Measurements from ENCODE around the gene ADRB1.

ADRB1 gene

DNA sequence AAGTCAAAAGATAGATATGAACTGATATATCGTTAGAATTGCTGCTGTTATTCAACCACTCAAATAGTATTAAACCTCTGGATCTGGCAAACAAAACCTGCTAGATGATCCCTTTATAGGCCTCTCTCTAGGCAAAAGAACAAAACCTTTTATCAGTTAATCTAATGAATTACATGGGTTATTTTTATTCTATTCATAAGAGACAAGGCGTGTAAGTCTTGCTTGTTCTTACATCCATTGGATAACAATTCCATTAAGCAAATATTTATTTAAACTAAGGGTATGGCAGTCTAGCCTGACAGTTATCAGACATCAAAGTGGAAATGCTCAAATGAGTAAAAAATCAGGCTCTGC lies 16.6 kb upstream of the ADRB1 start:
- no peak overlapping the region for H3K4me3 ChIP-seq (ENCODE audit: low read depth, low read length)

GRCh38 chr10:114027951-114028350 lies 15.7 kb upstream of the ADRB1 start:
- no peak for TF ChIP-seq CTCF (IDR thresholded peaks at IDR 0.05; ENCODE audit: low read depth, low read length)
- no peak overlapping the region for H3K4me3 ChIP-seq (ENCODE audit: low read depth, low read length)

More for the DNA sequence above, 16.6 kb upstream of the ADRB1 start:
- TF ChIP-seq CTCF (IDR thresholded peaks at IDR 0.05; ENCODE audit: low read depth, low read length): no peak

- no peak for TF ChIP-seq CTCF (IDR thresholded peaks at IDR 0.05; ENCODE audit: low read depth, low read length)
- no peak overlapping the region for H3K4me3 ChIP-seq (ENCODE audit: low read depth, low read length)
Measured at GRCh38 chr10:114028425-114028824, 15.2 kb upstream of the ADRB1 start.

GRCh38 chr10:114029655-114030054 lies 14.0 kb upstream of the ADRB1 start:
- H3K4me3 ChIP-seq (ENCODE audit: low read depth, low read length): no peak overlapping the region
- no peak for TF ChIP-seq CTCF (IDR thresholded peaks at IDR 0.05; ENCODE audit: low read depth, low read length)

DNA sequence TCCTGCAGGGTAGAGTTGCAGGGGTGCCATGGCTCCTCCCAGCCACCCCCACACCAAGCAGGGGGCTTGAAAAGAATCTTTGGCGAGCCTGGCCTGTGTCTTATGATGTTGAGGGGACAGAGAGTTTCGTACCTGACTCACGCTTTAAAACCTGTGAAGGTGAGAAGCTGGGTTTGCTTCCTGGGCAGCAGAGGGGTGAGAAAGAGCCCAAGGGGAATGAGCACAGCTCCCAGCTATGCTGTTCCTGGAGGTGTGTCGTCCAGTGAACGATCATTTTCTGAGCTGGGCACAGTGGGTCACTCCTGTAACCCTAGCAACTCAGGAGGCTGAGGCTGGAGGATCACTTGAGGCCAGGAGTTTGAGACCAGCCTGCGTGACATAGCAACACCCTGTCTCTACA lies 13.5 kb upstream of the ADRB1 start:
- TF ChIP-seq CTCF (IDR thresholded peaks at IDR 0.05; ENCODE audit: low read depth, low read length): no peak
- no peak overlapping the region for H3K4me3 ChIP-seq (ENCODE audit: low read depth, low read length)

DNA sequence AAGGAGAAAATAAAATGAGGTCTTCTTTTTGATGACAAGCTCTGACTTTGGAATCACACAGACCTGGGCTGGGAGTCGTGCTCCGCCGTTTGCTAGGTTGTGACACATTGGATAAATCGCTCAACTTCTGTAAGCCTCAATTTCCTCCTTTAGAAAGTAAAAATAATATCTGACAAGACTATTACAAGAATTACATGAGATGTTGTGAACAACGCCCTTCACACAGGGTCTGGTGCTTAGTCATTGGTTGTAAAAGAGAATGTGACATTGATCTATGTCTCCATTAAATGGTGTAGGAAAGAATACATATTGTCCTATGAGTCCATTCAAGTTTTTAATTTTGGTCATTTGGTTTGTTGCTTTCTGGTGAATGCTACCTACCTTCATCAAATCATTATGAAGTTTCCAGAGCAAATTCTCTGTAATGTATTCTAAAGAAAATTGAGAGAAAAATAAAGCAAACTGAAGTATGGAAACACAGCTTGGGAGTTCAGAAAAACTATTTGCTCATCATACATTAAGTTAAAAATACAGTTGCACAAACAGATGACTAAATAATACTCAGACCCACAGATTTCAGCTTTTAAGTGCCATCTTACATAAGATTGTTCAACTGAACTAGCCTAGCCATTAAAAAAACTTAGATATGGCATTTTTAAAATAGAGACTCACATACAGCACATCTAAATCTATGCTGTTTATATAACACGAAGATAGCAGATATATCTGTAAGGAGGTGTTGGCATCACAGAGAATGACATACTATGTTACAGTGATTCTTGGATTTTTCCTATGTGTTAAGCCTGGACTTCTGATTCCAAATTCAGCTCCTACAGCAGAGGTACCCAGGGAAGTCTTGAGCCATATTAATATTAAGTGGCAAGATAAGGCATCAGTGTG lies 12.3 kb upstream of the ADRB1 start:
- H3K4me3 ChIP-seq (ENCODE audit: low read depth, low read length): no peak overlapping the region
- TF ChIP-seq CTCF (IDR thresholded peaks at IDR 0.05; ENCODE audit: low read depth, low read length): no peak

GRCh38 chr10:114033566-114033965 lies 10.1 kb upstream of the ADRB1 start:
- H3K4me3 ChIP-seq (ENCODE audit: low read depth, low read length): no peak overlapping the region
- no peak for TF ChIP-seq CTCF (IDR thresholded peaks at IDR 0.05; ENCODE audit: low read depth, low read length)
